Osteocyte (in vitro differentiated cells): Measurements from ENCODE around the gene PACSIN2. TPM values are rescaled to one million over a fixed set of nuclear protein-coding genes. Genes with fewer than 3 reads are reported as not detected.

Experiments
- DNase-seq: peaks from one replicate; pipeline ENCODE4 v3.0.0; 2021; ENCODE audit warnings: mixed read lengths; ENCODE audit not compliant: unreplicated experiment; ENCODE audit errors: extremely low spot score
- H3K27ac Mint-ChIP-seq: one replicate; pipeline ENCODE4 v1.8.0; 2021; ENCODE audit warnings: mild to moderate bottlenecking, mixed read lengths; ENCODE audit not compliant: unreplicated experiment
- H3K27me3 Mint-ChIP-seq: one replicate; pipeline ENCODE4 v1.8.0; 2021; ENCODE audit warnings: mixed read lengths; ENCODE audit not compliant: unreplicated experiment
- H3K36me3 Mint-ChIP-seq: one replicate; pipeline ENCODE4 v1.8.0; 2021; ENCODE audit warnings: mixed read lengths; ENCODE audit not compliant: unreplicated experiment
- H3K4me1 Mint-ChIP-seq: one replicate; pipeline ENCODE4 v1.8.0; 2021; ENCODE audit warnings: mixed read lengths; ENCODE audit not compliant: unreplicated experiment
- H3K4me3 Mint-ChIP-seq: one replicate; pipeline ENCODE4 v1.8.0; 2021; ENCODE audit warnings: mild to moderate bottlenecking, moderate library complexity, mixed read lengths; ENCODE audit not compliant: unreplicated experiment
- H3K9me3 Mint-ChIP-seq: one replicate; pipeline ENCODE4 v1.8.0; 2021; ENCODE audit warnings: mixed read lengths; ENCODE audit not compliant: unreplicated experiment
- CTCF ChIP-seq: fragments of 200-600 bp; sonication (generic); IDR thresholded peaks from 2 replicates; pipeline ENCODE4 v1.5.0; 2021; ENCODE audit warnings: antibody characterized with exemption, mild to moderate bottlenecking, moderate library complexity
- total RNA-seq: library from RNA; stranded (reverse); gene quantifications from 2 replicates; pipeline ENCODE4 v1.2.1, GENCODE V29; 2021

PACSIN2 gene
- total RNA-seq, 1 donor from 2014 or later: 51.7 TPM

- Mint-ChIP-seq H3K9me3 (no peaks in the 10 kb centered on the region), H3K27ac (peak overlapping the region; percentile 67), H3K27me3 (no peaks in the 10 kb centered on the region), H3K4me3 (peak overlapping the region; percentile 93), H3K36me3 (no peaks in the 10 kb centered on the region), H3K4me1 (peaks cover 29% of the 10 kb centered on the region)
- TF ChIP-seq CTCF: no peak
- no peak for DNase-seq
Observed at GRCh38 chr22:43013355-43014315, 1.3 kb downstream of the PACSIN2 start.

DNA sequence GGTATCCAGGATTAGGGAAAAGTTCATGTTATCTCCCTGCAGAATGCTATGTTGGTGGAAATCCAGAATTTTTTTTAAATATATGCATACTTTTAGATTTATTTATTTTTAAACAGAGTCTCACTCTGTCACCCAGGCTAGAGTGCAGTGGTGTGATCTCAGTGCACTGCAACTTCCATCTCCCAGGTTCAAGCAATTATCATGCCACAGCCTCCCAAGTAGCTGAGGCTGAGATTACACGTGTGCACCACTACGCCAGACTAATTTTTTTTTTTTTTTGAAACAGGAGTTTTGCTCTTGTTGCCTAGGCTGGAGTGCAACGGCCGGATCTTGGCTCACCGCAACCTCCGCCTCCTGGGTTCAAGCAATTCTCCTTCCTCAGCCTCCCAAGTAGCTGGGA lies 2.6 kb downstream of the PACSIN2 start:
- H3K36me3 Mint-ChIP-seq: no peaks in the 10 kb centered on the region
- H3K4me3 Mint-ChIP-seq: no peak overlapping the region
- no peak overlapping the region for H3K27ac Mint-ChIP-seq

GRCh38 chr22:43011079-43011478 lies 3.9 kb downstream of the PACSIN2 start:
- no peak for DNase-seq
- no peaks in the 10 kb centered on the region for H3K9me3 Mint-ChIP-seq
- no peaks in the 10 kb centered on the region for H3K36me3 Mint-ChIP-seq
- TF ChIP-seq CTCF: no peak
- H3K27me3 Mint-ChIP-seq: no peaks in the 10 kb centered on the region
- H3K27ac Mint-ChIP-seq: no peak overlapping the region
- H3K4me3 Mint-ChIP-seq: no peak overlapping the region
- peaks cover 42% of the 10 kb centered on the region for H3K4me1 Mint-ChIP-seq

More for the DNA sequence above, 2.6 kb downstream of the PACSIN2 start:
- Mint-ChIP-seq H3K27me3 (no peaks in the 10 kb centered on the region), H3K9me3 (no peaks in the 10 kb centered on the region), H3K4me1 (peaks cover 38% of the 10 kb centered on the region)
- TF ChIP-seq CTCF: no peak
- DNase-seq: no peak

DNA sequence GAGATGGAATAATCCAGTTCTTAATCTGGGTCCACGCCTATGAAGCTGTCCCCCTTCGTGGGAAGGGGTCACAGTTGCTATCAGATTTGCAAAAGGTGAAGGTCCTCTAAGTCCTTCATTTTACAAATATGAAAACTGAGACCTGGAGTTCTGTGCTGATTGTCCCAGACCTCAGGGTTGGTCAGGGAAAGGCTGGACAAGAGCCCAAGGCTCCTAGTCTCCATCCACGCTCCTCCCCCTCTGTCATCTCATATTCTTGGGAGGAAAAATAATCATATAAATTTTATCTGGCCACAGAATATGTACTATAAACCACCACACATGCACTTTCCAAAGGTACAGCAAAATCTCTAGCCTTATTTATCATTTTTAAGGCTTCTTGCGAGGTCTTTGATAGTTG lies 5.5 kb downstream of the PACSIN2 start:
- no peaks in the 10 kb centered on the region for H3K36me3 Mint-ChIP-seq
- peaks cover 45% of the 10 kb centered on the region for H3K4me1 Mint-ChIP-seq
- no peak for TF ChIP-seq CTCF
- no peak overlapping the region for H3K4me3 Mint-ChIP-seq
- no peaks in the 10 kb centered on the region for H3K9me3 Mint-ChIP-seq
- no peaks in the 10 kb centered on the region for H3K27me3 Mint-ChIP-seq
- H3K27ac Mint-ChIP-seq: peak overlapping the region; percentile 77
- no peak for DNase-seq

- H3K36me3 Mint-ChIP-seq: no peaks in the 10 kb centered on the region
- no peak for DNase-seq
- no peak overlapping the region for H3K4me3 Mint-ChIP-seq
- H3K27me3 Mint-ChIP-seq: no peaks in the 10 kb centered on the region
- no peaks in the 10 kb centered on the region for H3K9me3 Mint-ChIP-seq
- peak overlapping the region; percentile 77 for H3K27ac Mint-ChIP-seq
- peaks cover 49% of the 10 kb centered on the region for H3K4me1 Mint-ChIP-seq
- no peak for TF ChIP-seq CTCF
Observed at GRCh38 chr22:43008921-43009320, 6.0 kb downstream of the PACSIN2 start.
